ENCODE measurements around the gene MYOM1.

- TF ChIP-seq TAF1 (IDR thresholded peaks at IDR 0.05; ENCODE audit: borderline replicate concordance, insufficient read depth, low read length) (no peak), POLR2AphosphoS5 (IDR thresholded peaks at IDR 0.05; ENCODE audit: low read depth, low read length) (no peak)
Observed at GRCh38 chr18:3041843-3042242, 177.9 kb downstream of the MYOM1 start.
